NOMO-1 treated with DMSO at 0.1 percent for 48 hours (cell line): ENCODE data around the gene APOBEC3B.
"Not testable (repeated sequence)": the region's sequence is repeated elsewhere in the genome, so short reads cannot be mapped to it uniquely, and the experiment has no call there.

Experiments
- DNase-seq: peaks from one replicate; lab custom pipeline; 2025; ENCODE audit not compliant: unreplicated experiment; lab: John Stamatoyannopoulos, UW

Gene APOBEC3B

DNA sequence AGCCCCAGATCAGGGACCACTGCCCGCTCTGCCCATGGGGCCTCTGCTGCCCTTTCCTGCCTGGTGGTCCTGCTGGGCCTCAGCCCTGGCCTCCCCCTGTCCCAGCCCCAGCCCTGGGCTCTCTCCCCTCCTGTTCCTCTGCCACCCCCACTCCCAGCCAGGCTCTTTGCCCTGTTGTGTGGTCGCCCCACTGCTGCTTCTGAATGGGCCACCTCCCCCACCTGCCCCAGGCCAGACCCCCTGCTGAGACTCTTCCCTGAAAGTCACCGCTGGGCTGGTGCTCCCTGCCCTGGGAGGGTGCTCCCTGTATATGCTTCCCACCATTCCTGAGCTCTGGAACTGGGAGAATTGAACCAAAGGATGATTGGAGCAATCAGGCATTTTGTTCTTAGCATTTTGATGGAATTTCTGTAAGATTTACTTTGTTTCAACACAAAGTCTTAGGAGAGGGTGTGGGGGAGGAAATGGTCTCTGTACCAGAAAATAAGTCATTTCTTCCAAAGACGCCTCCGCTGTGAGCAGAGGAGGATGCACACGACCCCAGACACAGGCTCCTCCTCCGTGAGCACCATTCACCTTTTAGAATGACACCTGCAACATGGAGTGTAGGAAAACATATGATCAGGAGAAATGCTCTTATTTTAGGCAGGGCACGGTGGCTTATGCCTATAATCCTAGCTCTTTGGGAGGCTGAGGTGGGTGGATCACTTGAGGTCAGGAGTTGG is 5.2 kb downstream of the APOBEC3B start:
- DNase-seq, result no peak

DNA sequence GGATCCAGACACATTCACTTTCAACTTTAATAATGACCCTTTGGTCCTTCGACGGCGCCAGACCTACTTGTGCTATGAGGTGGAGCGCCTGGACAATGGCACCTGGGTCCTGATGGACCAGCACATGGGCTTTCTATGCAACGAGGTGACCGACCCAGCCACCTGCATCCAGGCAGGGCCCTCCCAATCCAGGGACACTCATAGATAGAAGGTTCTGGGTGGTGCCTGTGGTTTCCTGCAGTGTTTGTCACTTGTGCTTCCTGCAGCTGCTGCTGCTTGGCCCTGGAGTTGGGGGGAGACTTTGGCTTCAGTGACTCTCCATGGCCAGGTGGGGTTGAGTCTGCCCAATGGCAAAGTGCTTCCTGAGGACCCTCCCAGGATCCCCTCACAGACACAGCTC is 7.3 kb downstream of the APOBEC3B start:
- no peak for DNase-seq

DNA sequence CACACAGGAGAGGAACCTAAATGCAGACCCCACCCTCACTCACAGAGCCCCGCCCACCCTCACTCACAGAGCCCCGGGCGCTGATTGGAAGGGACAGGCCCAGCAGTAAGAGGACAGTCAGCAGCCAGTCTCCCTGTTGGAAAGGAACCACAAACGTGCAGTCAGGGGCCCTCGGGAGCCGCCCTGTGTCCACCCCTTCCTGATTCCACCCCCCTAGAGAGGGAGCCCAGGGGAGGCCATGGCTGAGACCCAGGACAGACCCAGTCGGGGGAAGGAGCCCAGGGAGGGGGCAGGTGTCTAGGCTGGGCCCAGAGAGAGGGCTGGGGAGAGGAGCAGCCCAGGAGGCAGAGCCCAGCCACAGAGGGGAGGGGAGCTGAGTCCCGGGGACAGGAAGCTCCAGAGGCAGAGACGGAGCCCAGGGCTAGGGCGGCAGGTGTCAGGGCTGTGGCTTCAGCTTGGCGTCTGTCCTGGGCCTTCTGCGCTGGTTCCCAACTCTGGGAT is 10.8 kb downstream of the APOBEC3B start:
- DNase-seq, result not testable (repeated sequence)

DNA sequence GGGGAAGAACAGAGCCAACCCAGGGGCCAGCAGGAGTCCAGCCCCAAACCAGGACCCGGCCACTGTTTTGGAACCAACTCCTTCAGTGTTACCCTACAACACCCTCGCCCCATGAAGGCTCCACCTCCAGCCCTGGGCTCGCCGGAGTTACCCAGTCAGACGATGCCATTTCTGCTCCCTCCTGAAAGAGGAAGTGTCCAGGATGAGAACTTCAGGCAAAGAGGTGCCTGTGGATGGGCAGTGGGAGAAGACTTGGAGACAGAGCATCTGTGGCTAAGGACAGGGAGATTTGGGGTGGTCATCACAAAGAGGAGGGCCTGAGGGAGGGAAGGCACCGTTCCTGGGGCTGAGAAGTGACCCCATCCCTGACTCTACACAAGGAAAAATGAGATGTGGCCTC is 14.0 kb downstream of the APOBEC3B start:
- DNase-seq, result no peak

DNA sequence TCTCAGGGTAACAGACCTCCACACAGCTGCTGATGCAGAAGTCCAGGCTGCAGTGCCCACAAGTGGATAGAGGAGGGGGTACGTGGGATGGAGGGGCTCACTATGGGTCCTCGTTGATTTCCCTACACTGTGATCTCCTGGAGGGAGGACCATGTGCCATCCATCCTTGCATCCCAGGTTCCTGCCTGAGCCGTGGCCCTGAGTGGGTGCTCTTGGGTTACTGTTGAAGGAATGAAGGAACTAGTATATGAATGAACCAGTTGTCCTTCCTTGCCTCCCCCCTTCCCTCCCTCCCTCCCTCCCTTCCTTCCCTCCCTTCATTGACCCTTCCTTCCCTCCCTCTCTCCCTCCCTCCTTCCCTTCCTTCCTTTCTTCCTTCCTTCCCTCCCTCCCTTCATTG is 15.4 kb downstream of the APOBEC3B start:
- no peak for DNase-seq

DNA sequence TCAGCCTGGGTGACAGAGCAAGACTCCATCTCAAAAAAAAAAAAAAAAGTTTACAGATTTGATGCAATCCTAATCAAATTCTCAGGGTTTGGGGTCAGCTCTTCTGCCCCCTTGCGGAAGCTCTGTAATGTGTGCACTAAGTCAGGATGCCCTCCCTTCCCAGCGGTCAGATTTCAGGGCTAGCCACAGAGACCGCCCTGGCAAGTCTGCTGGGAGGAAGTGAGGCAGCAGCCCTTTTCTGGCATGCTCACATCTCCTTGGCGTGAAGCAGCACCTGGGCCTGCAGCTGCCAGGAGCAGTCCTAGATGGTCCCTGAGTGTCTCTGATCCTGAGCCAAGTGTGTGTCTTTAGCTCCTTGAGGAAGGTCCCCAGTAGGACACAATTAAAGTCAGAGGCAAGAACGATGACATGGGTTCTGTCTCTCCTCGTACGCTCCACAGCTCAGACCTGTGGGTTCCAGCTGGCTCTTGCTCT is 21.1 kb downstream of the APOBEC3B start:
- DNase-seq, result peak; percentile 92

DNA sequence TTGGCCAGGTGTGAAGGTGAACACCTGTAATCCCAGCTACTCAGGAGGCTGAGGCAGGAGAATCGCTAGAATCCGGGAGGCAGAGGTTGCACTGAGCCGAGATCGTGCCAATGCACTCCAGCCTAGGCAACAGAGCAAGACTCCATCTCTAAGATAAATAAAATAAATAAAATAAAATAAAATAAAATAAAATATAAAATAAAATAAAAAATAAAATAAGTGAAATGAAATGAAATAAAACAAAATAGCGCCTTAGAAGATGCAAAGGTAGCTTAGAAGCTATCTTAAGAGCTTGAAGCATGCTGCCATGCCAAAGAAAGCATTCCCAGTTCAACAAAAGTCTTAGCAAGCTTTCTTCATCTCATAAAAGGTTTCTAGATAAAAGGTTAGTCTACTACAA is 25.0 kb downstream of the APOBEC3B start:
- DNase-seq, result no peak

DNA sequence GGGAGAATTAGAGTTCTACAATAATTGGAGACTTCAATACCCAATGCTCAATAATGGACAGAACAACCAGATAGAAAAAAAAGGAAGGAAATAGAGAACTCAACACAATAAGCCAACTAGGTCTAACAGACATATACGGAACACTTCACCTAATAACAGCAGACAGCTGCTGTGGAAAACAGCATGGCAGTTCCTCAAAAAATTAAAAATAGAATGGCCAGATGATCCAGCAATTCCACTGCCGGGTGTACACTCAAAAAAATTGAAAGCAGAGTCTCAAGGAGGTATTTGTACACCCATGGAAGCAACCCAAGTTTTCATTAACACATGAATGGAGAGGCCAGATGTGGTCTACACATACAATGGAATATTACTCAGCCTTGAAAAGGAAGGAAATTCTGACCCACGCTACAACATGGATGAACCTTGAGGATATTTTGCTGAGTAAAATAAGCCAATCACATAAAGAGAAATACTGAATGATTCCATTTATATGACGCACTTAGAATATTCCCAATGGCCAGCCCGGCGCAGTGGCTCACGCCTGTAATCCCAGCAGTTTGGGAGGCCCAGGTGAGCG is 26.2 kb downstream of the APOBEC3B start:
- peak; percentile 25 for DNase-seq

DNA sequence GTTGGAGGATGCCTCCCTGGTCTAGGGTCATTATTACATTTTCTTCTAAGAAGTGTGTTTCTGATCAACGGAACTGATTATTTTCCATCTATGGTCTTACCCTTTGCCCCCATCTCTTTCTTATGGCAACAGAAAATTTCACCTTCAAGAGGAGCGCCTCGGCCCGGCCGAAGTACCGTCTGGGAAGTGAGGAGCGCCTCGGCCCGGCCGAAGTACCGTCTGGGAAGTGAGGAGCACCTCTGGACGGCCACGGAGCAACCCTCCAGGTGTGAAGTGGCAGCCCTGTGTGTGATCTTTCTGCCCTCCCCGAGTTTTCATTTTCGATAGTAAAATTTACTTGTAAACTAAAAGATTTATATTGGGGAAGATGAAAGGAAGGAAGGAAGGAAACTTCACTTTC is 28.8 kb downstream of the APOBEC3B start:
- DNase-seq, result no peak

DNA sequence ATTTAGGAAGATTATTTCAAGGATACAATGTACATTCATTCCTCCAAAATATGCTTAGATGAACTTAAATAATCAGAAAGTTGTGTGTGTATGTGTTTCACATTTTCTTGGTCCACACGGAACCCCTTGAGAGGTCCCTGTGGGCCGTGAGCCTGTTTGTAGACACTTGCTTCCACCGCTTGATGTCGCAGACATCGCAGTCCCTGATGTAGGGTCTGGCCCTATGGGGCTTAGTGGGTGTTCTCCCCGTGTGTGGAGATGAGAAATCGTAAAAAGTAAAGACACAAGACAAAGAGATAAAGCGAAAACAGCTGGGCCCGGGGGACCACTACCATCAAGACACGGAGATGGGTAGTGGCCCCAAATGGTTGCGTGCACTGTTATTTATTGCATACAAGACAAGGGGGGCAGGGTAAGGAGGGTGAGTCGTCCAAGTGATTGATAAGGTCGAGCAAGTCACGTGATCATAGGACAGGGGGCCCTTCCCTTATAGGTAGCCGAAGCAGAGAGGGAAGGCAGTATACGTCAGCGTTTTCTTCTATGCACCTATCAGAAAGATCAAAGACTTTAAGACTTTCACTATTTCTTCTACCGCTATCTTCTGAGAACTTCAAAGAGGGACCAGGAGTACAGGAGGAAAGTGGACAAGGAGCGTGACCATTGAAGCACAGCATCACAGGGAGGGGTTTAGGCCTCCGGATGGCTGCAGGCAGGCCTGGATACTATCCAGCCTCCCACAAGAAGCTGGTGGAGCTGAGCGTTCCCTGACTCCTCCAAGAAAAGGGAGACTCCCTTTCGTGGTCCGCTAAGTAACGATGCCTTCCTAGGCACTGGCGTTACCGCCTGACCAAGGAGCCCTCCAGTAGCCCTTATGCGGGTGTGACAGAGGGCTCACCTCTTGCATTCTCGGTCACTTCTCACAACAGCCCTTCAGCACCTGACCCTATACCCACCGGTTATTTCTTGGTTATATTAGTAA is 30.7 kb downstream of the APOBEC3B start:
- DNase-seq, result no peak

DNA sequence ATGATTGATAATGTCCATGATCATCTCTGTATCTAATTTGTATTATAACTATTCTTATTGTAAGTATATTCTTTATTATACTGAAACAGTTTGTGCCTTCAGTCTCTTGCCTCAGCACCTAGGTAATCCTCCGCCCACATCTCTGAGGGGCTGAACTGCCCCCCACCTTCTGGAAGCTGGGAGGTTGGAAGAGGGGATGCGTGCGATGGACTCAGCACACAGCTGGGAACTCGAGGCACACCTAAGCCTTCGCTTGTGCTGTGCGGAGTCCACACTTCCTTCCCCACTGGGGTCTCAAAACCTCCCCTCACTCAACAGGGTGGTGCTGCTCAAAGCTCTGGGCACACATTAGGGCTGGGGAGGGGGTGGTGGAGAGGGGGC is 31.4 kb downstream of the APOBEC3B start:
- DNase-seq, result not testable (repeated sequence)

DNA sequence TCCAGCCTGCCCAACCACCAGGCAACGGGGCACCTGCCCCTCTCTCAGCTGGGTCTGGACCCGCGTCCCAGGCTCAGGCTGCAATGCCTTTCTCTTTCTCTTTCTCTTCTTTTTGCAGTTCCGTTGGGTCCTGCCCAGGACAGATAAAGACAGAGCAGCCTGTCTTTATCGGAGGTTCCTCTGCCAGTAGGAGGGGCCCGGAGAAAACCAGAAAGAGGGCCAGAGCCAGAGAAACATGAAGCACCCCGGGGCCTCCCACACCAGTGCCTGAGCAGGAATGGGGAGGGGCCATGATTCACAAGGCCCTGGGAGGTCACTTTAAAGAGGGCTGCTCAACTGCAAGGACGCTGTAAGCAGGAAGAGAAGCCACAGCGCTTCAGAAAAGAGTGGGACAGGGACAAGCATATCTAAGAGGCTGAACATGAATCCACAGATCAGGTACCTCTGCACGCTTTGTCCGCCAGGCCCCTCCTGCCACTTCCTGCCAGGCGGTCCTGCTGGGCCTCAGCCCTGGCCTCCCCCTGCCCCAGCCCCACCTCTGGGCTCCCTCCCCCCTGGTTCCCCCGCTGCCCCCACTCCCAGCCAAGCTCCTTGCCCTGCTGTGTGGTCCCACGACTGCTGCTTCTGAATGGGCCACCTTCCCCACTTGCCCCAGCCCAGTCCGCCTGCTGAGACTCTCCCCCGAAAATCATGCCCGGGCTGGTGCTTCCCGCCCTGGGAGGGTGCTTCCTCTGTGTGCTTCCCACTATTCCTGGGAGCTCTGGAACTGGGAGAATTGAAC is 32.0 kb downstream of the APOBEC3B start, which contains the start of gene APOBEC3C:
Gene APOBEC3C, plus strand, starts transcription at position 316 of the 781 bp plus-strand sequence. Its CDS starts 106 bp downstream, at position 422.
- DNase-seq, result peak; percentile 91

DNA sequence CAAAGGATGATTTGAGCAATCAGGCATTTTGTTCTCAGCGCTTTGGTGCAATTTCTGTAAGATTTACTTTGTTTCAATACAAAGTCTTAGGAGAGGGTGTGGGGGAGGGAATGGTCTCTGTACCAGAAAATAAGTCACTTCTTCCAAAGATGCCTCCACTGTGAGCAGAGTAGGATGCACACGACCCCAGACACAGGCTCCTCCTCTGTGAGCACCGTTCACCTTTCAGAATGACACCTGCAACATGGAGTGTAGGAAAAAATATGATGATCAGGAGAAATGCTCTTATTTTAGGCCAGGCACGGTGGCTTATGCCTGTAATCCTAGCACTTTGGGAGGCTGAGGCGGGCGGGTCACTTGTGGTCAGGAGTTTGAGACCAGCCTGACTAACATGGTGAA is 32.6 kb downstream of the APOBEC3B start:
- DNase-seq, result not testable (repeated sequence)

DNA sequence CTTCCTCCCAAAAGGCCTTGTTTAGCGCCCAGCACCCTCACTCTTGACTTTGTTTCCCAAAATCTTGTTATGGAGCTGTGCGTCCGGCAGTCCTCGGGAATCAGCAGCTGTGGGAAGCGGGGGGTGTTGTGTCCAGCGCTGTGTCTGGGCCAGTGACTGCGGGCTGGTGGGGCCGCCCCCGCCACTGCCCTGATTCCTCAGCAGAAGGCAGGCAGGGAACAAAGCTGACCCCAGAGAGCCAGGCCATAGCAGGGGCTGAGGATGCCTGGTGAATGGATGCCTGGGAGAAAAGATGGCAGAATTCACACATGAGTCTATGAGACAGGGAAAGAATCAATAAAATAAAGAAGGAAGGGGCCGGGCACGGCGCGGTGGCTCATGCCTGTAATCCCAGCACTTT is 34.4 kb downstream of the APOBEC3B start:
- DNase-seq, result no peak

DNA sequence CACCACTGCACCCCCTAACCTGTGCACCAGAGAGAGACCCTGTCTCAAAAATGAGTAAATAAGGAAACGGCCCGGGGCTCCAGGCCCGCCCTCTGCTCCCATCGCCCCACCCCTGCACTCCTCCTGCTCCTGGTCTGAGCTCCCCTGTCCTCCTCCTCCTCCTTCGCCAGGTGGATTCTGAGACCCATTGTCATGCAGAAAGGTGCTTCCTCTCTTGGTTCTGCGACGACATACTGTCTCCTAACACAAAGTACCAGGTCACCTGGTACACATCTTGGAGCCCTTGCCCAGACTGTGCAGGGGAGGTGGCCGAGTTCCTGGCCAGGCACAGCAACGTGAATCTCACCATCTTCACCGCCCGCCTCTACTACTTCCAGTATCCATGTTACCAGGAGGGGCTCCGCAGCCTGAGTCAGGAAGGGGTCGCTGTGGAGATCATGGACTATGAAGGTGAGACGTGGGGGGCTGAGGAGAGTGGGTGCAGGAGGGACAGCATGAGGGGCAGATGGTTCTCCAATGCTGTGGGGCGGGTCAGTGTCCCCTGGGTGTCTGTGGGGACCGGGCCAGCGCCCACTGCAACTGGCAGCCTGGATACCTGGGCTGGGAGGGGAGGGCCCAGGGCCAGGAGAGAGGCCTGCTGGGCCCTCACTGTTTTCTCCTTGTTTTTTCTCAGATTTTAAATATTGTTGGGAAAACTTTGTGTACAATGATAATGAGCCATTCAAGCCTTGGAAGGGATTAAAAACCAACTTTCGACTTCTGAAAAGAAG is 35.6 kb downstream of the APOBEC3B start:
- DNase-seq, result no peak

DNA sequence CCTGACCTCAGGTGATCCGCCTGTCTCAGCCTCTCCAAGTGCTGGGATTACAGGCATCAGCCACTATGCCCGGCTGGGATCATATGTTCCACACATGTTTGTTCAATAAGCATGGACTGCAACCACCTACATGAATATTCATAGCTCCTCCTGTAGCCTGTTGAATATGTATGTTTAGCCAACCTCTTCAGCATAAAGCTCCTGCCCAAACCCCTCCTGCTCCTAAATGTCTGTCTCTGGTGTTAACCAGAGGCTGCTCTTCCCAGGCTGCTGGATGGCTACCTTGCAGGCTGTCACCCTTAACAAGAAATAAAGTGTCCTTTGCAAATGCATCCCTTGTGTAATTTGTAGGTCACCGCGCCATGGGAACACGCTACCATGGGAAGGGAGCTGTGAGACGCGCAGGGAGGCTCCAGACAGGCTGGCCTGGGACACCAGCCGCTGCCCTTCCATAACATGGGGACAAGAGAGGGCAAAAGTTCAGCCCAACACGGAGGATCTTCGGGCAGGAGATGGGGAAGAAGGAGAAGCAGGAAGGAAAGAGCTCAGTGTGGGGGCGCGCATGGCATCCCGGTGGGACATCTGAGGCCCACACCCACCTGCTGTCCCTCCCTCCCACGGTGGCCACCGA is 38.0 kb downstream of the APOBEC3B start:
- DNase-seq, result not testable (repeated sequence)

DNA sequence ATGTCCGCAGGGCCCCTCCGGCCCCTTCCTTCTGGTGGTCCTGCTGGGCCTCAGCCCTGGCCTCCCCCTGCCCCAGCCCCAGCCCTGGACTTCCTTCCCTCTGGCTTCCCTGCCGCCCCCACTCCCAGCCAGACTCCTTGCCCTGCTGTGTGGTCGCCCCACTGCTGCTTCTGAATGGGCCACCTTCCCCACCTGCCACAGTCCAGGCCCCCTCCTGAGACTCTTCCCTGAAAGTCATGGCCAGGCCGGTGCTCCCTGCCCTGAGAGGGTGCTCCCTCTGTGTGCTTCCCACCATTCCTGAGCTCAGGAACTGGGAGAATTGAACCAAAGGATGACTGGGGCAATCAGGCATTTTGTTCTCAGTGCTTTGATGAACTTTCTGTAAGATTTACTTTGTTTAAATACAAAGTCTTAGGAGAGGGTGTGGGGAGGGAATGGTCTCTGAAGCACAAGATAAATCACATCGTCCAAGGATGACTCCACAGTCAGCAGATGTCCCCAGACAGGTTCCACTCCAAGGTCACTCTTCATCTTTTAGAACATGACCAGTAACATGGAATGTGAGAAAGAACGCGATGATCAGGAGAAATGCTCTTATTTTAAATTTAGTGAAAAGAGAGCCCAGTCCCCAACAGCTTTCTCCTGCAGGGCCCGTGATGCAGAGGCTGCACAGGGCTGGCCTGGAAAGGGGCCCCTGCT is 39.6 kb downstream of the APOBEC3B start:
- no peak for DNase-seq

DNA sequence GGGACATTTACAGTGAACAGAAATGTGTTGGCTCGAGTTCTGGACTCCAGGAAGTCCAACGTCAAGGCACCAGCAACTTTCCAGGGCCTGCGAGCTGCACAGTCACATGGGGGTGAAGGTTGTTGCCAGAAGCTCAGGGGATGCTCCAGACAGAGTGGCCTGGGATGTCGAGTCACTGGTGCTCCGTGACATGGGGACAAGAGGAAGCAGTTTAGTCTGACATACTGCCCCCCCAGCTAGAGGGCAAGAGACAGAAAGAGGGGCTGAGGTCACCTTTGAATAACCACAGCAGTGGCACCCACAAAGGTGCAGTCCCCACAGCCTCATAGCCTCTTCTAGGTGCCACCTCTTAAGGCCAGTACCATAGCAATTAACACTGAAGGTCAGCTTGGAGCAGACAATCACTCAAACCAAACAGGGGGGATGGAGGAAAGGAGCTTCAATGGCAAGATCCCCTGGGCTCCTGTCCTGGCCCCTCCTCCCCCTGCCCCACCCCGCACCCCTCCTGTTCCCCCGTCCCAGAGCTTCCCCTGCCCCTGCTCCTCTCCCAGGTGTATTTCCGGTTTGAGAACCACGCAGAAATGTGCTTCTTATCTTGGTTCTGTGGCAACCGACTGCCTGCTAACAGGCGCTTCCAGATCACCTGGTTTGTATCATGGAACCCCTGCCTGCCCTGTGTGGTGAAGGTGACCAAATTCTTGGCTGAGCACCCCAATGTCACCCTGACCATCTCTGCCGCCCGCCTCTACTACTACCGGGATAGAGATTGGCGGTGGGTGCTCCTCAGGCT is 42.6 kb downstream of the APOBEC3B start:
- DNase-seq, result no peak
